Kidney capillary endothelial cell (primary cell): Measurements from ENCODE around the gene COL19A1.

Experiments used
- DNase-seq: peaks from one replicate; pipeline ENCODE4 v3.0.0-alpha.2; 2018; ENCODE audit warnings: low spot score

Gene COL19A1

DNA sequence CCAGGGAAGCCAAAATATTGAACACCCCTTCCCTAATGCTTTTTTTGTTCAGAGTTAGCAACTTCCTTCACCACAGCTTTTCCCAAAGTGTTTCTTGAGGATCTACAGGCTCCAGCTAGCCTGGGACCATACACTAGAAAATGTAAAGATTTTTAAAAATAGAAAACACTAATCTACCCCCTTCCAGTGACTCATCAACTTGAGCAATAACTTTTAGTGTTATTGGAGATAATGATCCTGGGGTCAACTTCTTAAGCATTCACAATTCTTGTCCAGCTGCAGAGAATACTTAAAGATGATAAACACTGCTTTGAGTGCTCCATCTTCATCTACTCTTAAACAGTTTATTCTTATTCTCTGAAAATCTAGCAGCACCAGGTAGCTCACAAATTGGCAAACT lies 304.9 kb downstream of the COL19A1 start:
- DNase-seq = no peak

DNA sequence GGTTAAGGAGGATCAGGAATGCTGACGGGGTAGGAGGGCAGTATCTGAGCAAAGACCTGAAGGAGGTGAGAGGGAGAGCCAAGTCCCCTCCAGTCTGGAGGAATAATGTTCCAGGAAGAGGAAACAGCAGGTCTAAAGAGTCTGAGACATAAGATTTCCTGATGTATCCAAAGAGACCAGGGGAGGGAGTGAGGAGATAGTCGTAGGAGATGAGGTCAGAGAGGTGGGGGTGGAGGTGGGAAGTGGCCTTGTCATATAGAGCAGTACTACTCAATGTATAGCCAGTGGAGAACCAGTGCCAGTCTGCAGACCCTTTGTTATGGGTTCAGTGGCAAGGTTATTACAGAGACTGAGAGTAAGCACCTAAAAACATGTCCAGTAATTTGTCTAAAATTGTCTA lies 305.9 kb downstream of the COL19A1 start:
- DNase-seq = no peak

DNA sequence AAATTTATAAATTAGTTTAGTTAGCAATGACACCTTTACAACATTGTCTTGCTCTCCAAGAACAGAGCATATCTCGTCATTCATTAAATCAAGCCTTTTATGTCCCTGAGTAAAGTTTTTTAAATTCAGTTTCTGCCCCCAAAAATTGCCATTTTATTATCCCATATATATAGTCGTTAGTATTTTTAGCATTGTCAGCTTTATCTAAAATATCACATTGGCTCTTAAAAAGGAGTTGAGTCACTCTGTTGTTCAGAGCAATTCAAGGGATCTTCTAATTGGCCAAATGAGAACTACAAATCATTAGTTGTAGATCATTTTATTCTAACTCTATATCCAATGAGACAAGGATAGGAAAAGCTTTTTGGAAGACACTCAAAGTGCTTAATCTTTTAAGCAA lies 309.4 kb downstream of the COL19A1 start:
- DNase-seq = no peak

DNA sequence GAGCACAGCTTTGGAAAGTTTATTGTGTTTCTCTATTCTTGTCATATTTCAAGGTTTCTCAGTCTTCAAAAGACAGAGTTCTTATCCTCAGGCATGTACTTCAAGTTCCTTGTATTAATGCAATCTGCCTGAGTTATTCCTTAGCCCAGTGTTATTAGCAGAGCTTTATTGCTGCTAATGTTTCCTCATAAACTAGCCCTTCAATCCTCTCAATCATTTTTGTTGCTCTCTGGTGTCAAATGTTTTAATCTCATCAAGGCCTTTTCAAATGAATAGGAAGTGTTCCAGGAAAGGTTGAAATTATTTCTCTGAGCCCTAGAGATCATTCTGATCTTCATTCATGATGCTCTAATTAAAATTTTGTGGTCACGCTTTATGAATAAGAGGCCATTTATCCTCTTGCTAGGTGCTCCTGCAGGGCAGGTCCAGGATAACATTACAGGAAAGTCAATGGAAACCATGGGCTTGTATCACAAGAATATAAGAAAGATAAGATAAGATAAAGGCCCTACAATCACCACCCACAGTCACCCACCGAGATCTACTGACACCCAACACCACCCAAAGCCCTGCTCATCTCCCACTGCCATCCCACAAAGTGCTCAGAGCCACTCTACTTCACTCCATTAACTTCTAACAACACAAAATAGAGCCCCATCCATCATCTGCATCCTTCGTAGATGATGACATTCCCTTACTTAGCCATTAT lies 310.6 kb downstream of the COL19A1 start:
- no peak for DNase-seq

DNA sequence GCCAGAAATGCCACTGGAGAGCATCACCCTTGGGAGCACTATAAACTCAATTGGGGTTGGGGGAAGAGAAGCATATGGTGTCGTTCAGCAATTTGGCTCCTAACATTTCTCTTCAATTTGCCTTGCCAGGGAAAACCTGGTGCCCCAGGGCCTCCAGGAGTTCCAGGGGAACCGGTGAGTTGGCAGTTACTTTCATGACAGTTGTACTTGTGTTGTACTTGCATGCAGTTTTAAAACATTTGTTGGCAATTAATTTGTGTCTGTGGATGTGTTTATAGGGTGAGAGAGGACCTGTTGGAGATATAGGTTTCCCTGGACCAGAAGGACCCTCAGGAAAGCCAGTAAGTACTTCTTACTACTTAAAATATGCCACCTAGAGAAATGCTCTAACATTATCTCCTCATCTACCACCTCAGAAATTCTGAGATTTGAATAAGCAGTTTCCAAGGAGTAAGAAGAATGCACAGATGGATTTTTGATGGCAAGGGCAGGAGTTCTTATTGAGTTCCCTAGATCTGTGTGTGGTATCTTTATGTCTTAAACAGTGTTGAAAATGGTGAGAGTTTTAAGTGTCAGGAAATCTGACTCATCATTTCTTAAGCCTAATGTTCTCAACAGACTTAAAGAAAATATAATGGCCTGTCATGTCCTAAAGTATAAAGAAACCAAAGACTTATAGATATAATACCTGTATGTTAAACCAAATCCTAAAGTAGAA lies 314.0 kb downstream of the COL19A1 start:
- DNase-seq = no peak

DNA sequence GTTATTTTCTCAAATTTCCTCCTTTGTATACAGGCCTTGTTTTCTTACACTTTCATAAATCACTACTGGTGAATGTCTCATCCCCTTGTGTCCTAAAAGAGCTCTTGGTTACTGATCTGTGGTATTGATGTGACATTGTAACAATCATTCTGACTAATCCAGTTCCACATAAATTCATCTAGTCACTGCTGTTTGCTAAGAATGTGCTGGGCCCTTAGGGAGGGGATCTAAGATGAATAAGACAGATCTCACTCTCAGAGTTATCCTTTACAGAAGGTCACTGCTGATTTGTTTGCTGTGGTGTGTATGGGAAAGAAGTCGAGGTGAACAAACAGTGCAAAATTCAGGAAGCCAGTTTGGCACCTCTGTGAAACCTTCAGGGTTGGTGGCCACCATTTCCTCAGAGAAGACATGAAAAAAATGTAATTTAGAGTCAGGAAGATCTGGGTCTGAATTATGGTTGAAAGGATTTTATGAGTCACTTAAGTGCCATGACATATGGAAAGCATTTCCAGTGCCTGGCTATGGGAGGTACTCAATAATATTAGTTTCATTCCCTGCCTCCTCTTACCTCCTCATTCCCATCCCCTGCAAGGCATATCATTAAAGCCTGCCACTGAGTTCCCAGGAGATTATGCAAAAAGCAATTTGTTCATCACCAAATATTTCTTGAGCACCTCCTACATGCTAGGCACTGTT lies 314.7 kb downstream of the COL19A1 start:
- DNase-seq = no peak

DNA sequence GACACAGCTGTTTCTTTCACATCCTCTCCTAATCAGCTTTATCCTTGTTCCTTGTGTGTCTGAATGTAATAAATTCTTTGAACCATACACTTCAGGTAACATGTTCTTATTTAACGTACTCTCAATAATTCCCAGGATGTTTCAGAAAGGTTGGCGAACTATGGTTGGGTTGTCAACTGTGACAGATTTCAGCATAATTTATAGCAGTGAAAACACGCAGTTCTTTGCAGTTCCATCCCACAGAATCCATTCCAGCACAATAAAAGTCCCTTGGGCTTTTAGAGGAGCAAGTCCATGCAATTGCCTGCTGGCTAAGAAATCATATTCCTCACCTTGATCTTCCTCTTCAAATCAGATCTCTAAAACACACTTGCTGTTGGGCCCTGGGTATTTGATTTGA lies 317.2 kb downstream of the COL19A1 start:
- DNase-seq = no peak

DNA sequence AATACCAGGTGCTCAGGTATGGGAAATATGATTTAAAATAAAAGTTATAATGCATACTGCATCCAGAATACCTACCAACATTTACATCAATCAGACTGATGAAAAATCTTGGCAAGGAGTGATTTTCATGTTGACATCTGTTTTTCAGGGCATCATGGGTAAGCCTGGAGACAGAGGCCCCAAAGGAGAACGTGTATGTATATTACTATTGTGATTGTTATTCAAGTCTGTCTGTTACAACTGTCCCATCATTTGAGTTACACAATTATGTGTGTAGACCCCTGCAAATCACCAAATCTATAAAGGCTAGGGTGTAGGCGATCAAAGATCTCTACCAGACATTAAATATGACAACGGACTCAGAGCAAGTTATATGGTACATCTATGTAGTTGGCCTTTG lies 318.4 kb downstream of the COL19A1 start:
- no peak for DNase-seq

DNA sequence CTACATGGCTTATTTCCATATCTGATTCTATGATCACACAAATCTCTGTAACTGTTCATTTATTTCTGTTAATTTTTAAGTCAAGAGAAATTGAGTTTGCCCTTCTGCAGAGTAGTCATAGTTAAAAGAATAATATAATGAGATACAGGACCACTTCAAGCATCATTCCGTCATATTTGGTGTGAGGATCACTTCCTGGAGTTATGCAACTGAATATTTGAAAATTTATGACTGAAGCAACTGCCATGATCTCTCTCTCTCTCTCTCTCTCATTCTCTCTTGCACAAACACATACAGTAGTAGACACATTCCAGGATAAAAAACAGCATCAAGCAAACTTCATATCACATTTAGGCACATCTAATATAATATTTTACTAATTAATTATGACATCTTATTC lies 320.1 kb downstream of the COL19A1 start:
- DNase-seq = no peak

DNA sequence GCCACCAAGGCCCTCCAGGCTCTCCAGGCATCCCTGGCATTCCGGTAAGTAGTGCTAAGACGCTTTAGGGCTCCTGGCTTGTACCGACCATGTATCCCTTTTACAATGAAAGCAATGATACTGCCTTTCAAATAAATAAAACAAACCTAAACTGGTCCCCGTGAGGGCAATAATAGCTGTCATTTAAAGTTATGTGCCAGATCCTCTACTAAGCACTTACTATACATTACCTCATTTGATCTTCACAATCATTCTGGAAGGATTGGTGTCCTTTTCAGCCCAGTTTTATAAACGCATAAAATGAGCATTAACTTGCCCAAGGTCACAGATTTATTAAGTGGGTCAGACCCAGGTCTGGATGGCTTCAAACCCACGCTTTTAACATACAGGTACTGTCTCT lies 321.8 kb downstream of the COL19A1 start:
- no peak for DNase-seq

DNA sequence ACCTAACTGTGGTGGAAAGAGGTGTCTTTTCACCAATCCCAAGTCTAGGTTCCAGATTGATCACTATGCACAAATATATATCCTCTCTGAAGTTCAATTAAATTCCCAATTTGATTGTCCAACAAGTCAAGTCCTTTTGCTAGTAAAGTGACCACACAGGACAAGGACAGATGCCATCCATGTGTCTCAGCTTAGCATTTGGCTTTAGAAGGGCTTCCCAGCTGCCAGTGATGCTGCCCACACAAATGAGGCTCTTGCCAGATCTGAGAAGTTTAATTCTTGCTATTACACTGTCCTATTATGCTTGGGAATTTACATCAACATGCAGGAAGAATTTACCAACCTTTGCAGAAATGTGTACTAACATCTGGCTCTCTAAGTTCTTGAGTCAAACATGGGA lies 328.1 kb downstream of the COL19A1 start:
- no peak for DNase-seq

DNA sequence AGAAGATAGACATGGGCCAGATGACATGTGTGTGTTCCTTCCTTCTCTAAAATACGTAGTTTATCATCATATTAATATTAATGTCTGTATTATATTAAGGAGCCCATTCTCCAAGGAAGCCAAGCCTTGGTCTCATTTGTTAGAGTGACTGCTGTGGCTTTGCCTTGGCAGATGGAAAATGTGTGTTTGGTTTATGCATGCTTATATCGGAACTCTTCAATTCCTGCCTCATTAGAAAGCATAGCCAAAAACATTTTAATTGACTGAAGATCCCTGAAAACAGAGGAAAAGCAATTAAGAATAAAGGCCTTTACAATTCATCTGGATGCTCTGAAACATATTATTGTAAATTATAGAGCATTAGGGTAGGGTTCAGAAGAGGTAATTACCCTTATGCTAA lies 330.2 kb downstream of the COL19A1 start:
- no peak for DNase-seq

DNA sequence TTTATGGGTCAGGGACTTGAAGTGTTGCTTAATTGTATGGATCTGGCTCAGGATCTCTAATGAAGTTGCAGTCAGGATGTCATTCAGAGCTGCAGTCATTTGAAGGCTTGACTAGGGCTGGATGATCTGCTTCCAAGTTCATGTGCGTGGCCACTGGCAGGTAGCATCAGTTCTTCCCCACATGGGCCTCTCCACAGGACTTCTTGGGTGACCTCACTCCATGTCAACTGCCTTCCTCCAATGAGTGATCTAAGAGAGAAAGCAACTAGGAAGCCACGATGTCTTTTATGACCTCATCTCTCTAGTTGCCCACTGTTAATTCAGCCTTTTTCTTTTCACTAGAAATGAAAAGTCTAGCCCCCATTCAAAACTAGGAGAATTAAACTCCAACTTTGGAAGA lies 332.4 kb downstream of the COL19A1 start:
- no peak for DNase-seq

DNA sequence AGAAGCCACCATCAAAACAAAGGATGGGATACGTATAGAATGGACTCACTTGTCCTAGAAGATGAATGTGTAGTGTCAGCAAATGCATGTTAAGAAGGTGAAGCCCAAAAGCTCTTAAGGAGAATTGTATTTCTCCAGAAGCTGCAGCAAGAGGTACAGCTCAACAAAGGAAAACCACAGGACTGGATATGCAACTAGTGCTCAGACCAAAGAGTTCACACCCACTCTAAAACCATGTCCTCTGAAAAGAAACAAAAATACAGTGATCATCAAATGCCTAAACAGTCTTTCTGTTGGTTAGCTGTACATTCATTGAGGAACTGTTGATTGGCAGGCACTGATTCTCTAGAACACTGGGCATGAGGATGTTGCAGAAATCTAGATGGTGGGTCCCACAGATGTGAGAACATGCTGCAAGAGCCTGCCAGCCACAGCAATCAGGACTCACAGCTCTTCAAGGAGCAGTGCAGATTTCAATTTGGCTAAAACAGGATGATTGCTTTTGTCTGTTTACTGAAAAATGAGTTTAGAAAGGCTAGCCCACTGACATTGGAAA lies 342.0 kb downstream of the COL19A1 start:
- DNase-seq = no peak

DNA sequence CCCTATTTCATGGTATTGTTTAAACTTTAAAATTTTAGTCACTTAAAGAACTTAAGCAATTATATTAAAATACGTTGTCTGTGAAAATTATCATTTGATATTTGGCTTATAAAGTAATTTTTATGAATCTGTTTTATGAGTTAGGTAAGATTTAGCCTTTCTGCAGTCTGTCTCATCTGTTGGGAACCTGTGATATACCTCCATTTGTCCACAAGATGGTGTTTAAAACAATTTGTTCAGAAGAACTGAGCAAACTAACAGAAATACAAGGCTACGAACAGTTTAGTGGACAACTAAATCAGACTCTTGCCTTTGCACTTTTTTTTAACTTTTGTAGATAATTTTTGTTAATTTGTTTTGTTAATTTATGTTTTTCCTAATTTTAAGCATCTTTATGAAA lies 344.1 kb downstream of the COL19A1 start:
- no peak for DNase-seq

DNA sequence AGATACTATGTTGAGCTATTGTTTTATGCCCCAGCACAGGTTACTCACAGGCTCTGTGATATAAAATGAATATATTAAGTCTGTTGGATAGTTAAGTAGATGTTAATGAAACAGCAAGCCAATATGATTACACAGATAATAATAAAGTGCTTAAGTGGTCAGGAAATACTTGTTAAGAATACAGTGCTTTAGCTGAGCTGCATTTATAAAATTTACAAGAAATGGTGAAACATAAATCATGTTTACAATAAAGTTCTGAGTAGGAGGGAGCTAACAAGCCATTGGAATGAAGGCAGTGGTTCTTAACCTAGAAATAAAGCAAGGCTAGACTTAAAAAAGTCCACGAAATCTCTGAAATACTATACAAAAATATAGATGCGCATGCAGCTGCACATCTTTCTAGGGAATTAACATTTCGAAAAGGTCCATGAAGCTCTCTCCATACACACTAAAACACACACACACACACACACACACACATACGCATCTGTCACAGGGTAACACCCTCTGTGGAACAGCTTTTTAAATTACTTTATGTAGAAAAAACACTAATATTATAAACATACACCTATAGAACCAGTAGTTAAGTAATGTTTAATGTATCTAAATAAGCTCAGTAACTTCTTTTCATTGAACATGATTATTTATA lies 349.2 kb downstream of the COL19A1 start:
- DNase-seq = no peak

DNA sequence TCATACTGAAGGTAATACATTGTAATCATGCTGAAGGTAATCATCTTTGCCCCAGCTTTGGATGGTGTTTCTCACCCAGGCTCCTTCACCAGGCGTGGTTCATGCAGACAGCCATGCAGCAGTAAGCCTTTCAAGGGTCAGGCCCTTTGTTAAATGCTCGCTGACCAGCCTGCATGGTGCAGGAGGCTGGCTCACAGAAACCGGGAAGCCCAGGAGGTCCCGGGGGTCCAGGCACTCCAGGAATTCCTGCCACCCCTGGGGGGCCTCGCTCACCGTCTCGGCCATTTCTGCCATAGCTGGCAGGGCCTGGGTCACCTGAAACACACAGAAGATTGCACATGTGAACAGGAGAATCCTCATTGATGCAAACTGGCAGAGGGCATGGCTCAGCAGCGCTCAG lies 350.4 kb downstream of the COL19A1 start:
- DNase-seq = no peak

DNA sequence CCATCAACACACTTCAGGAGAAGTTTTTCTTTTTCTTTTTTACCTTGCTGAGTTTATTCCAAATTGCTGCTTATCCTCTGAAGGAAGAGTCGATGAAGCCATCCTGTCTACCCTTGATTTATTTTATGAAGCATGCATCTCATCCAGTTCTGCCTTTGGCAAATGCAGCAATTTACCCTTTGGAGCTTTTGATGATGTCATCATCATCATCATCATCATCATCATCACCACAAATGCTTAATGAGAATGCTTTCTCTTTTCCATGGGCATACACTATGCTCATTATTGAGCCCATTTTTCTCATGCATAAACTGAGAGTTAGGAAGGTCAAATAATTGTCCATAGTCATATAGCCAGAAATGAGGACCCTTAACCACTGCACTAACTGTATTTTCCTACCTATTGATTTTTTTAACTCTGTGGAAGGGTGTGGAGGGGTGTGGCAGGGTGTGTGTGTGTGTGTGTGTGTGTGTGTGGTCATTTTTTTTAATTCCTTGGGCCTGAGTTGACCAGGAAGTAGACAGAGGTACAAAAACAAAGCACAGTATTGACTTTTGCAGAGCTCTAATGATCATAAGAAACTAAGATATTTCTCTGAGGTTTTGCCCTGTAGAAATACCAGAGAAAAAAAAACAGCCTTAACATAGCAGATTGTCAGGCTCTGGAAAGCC lies 353.7 kb downstream of the COL19A1 start:
- DNase-seq = no peak

DNA sequence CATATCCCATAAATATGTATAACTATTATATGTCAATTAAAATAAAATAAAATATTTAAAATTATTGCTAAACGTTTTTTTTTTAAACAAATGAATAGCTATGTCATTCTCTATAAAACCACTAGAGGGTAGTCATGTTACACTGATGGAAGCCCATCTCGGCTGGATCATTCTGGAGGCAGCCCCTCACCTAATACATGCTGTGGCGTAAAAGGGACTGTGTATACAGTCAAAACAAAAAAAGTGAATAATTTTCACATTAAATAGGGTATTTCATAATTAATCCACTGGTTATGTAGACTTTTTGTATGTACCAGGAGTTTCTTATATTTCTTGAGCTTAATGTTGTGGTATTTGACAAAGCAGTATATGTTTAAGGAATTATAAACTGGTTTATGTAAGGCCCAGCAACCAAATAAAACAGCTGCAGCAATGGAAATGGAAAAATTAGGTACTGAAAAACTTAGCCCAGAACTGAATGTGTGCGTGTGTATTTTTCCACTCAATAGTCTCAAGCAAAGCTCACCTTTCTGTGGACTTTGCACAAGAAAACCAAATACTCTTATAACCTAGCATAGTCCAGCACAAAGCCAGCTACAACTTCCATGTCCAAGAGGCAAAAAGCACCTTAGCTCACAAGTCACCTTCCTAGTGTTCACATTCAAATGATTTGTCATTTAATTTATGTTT lies 354.8 kb downstream of the COL19A1 start:
- DNase-seq = peak; percentile 27

DNA sequence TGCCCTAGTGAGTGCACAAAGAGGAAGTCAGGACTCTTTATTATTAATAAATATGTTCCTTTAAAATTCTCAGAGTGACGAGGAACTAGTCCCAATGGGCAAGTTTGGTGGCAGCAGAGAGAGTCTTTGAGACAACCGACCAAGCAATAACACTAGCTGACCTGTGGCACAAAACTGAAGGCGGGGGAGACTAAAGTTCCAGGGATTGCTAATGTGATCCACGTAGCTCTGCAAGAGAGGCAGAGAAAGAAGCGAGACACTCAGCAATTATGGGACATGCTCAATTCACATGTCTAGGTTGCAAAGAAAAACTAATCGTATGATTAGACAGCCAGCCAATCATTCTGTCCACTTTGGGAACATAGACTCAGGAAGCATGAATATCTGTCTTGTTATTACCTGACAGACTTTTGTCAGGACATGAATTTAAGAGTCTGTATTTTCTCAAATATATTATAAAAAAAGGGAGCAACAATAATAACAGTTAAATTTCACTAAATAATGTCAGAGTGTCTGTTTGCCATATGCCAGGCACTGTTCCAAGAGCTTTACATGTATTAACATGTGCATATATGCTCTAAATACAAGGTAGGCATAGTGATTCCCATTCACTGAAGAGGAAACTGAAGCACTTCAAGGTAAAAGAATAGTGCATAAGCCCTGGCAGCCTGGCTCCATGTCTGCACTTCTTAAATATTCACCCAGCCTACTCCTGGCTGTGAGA lies 355.5 kb downstream of the COL19A1 start:
- DNase-seq = no peak

DNA sequence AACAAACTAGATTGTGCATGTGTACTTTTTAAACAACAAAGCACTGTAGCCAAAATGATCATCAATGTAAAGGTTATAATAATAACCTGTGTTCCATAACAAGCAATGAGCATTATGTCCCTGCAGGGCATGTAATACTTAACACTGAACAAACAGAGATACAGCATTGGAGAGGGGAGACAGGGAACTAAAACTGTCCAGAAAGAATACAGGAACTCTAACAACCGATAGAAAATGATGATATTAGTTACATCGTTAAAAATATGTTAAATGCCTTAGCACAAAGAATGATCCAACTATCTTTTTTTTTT lies 356.0 kb downstream of the COL19A1 start:
- no peak for DNase-seq
